Measurements from ENCODE around the gene CLEC4G.

GRCh38 chr19:7734220-7735203 is 2.6 kb upstream of the CLEC4G start:
- TF ChIP-seq POLR2A (IDR thresholded peaks at IDR 0.05; ENCODE audit: low read length) (no peak), SMC3 (IDR thresholded peaks at IDR 0.05) (no peak), NPAS2 (CRISPR knock-in tag; IDR thresholded peaks at IDR 0.05; ENCODE audit: borderline replicate concordance) (no peak), CTCF (IDR thresholded peaks at IDR 0.05) (no peak), PHF8 (IDR thresholded peaks at IDR 0.05; ENCODE audit: borderline replicate concordance, low read depth) (no peak)
